GM21576 (cell line): ENCODE measurements around the gene TBC1D17.

Experiments
- ATAC-seq: cut with Tn5 transposase; IDR thresholded peaks from one replicate; pipeline ENCODE4 v1.9.1; 2021; ENCODE audit warnings: mild to moderate bottlenecking, moderate library complexity; ENCODE audit not compliant: unreplicated experiment

TBC1D17 gene

GRCh38 chr19:49847731-49848696, 29.5 kb upstream of the TBC1D17 start:
- ATAC-seq = no peak

GRCh38 chr19:49848938-49849337, 28.6 kb upstream of the TBC1D17 start:
- ATAC-seq = no peak

GRCh38 chr19:49849433-49850220, 27.9 kb upstream of the TBC1D17 start:
- no peak for ATAC-seq

GRCh38 chr19:49850221-49850486, 27.3 kb upstream of the TBC1D17 start:
- ATAC-seq = no peak

GRCh38 chr19:49850487-49851342, 26.8 kb upstream of the TBC1D17 start, which contains the start of gene PTOV1:
TSS of gene PTOV1 (plus strand) at chr19:49851159.
- peak; percentile 71 for ATAC-seq

GRCh38 chr19:49851456-49852259, 25.8 kb upstream of the TBC1D17 start:
- ATAC-seq = no peak

- ATAC-seq = no peak
These were observed 24.8 kb upstream of the TBC1D17 start for GRCh38 chr19:49852631-49853126.

GRCh38 chr19:49853852-49854377, 23.6 kb upstream of the TBC1D17 start:
- no peak for ATAC-seq

GRCh38 chr19:49854378-49855263, 22.9 kb upstream of the TBC1D17 start:
- no peak for ATAC-seq

GRCh38 chr19:49855277-49855675, 22.2 kb upstream of the TBC1D17 start:
- no peak for ATAC-seq

GRCh38 chr19:49855676-49856573, 21.6 kb upstream of the TBC1D17 start:
- no peak for ATAC-seq

GRCh38 chr19:49856574-49857021, 20.9 kb upstream of the TBC1D17 start:
- ATAC-seq = no peak

GRCh38 chr19:49857061-49857837, 20.3 kb upstream of the TBC1D17 start:
- ATAC-seq = no peak

GRCh38 chr19:49857838-49858087, 19.7 kb upstream of the TBC1D17 start:
- ATAC-seq = no peak

- no peak for ATAC-seq
These were observed 19.2 kb upstream of the TBC1D17 start for GRCh38 chr19:49858088-49858985.

- ATAC-seq = no peak
These were observed 17.7 kb upstream of the TBC1D17 start for GRCh38 chr19:49859682-49860335.
